GM18517 (cell line): Measurements from ENCODE around the gene ARAP2.

Experiments
- ATAC-seq: cut with Tn5 transposase; IDR thresholded peaks from one replicate; pipeline ENCODE4 v1.9.1; 2021; ENCODE audit warnings: mild to moderate bottlenecking, moderate library complexity; ENCODE audit not compliant: unreplicated experiment

ARAP2 gene

GRCh38 chr4:36224972-36225903, 19.1 kb downstream of the ARAP2 start:
- no peak for ATAC-seq

- no peak for ATAC-seq
Measured at GRCh38 chr4:36222702-36223101, 21.6 kb downstream of the ARAP2 start.

GRCh38 chr4:36220776-36221175, 23.5 kb downstream of the ARAP2 start:
- no peak for ATAC-seq

GRCh38 chr4:36218121-36218520, 26.2 kb downstream of the ARAP2 start:
- ATAC-seq, result peak; percentile 67

GRCh38 chr4:36215627-36216026, 28.7 kb downstream of the ARAP2 start:
- no peak for ATAC-seq

GRCh38 chr4:36214735-36215485, 29.4 kb downstream of the ARAP2 start:
- ATAC-seq, result no peak

- ATAC-seq, result no peak
Measured at GRCh38 chr4:36213977-36214376, 30.3 kb downstream of the ARAP2 start.

GRCh38 chr4:36211084-36211483, 33.2 kb downstream of the ARAP2 start:
- no peak for ATAC-seq

GRCh38 chr4:36209941-36210649, 34.2 kb downstream of the ARAP2 start:
- peak; percentile 54 for ATAC-seq

GRCh38 chr4:36208893-36209473, 35.3 kb downstream of the ARAP2 start:
- peak; percentile 84 for ATAC-seq

- no peak for ATAC-seq
Measured at GRCh38 chr4:36207831-36208520, 36.3 kb downstream of the ARAP2 start.

- ATAC-seq, result no peak
Measured at GRCh38 chr4:36207367-36207766, 36.9 kb downstream of the ARAP2 start.

GRCh38 chr4:36206603-36207311, 37.6 kb downstream of the ARAP2 start:
- no peak for ATAC-seq

- ATAC-seq, result no peak
Measured at GRCh38 chr4:36206012-36206411, 38.3 kb downstream of the ARAP2 start.

- ATAC-seq, result no peak
Measured at GRCh38 chr4:36198861-36199260, 45.5 kb downstream of the ARAP2 start.

GRCh38 chr4:36198068-36198808, 46.1 kb downstream of the ARAP2 start:
- no peak for ATAC-seq

- no peak for ATAC-seq
Measured at GRCh38 chr4:36197501-36197900, 46.8 kb downstream of the ARAP2 start.

GRCh38 chr4:36196145-36196913, 48.0 kb downstream of the ARAP2 start:
- ATAC-seq, result no peak
